ENCODE measurements around the gene DNAJC19.

The DNAJC19 gene

GRCh38 chr3:180961552-180961951, 28.0 kb downstream of the DNAJC19 start:
- TF ChIP-seq CTCF (IDR thresholded peaks at IDR 0.05; ENCODE audit: low read length), result no peak
- no peak for TF ChIP-seq EZH2 (IDR thresholded peaks at IDR 0.05; ENCODE audit: borderline replicate concordance, low read length)
- Histone ChIP-seq H3K4me1 (ENCODE audit: insufficient read depth, low read length, severe bottlenecking) (no peaks in the 10 kb centered on the region), H3K4me2 (ENCODE audit: low read length) (no peak overlapping the region), H3F3A (ENCODE audit: insufficient read depth, low read length) (no peaks in the 10 kb centered on the region), H3K9me2 (ENCODE audit: low read depth, low read length) (no peaks in the 10 kb centered on the region), H4K20me1 (ENCODE audit: insufficient read depth, low read length) (peaks cover 6% of the 10 kb centered on the region), H3K9me3 (ENCODE audit: low read length) (no peaks in the 10 kb centered on the region), H3K9ac (ENCODE audit: low read length) (no peak overlapping the region), H3K27me3 (ENCODE audit: insufficient read depth, low read length) (no peaks in the 10 kb centered on the region), H3K4me3 (ENCODE audit: low read depth, low read length, poor library complexity, severe bottlenecking) (no peak overlapping the region), H3K36me3 (ENCODE audit: insufficient read depth, low read length) (peaks cover 98% of the 10 kb centered on the region), H2AFZ (ENCODE audit: low read length) (no peak overlapping the region), H3K27ac (ENCODE audit: low read depth, low read length, poor library complexity, severe bottlenecking) (no peak overlapping the region), H3K79me2 (ENCODE audit: insufficient read depth, low read length) (no peaks in the 10 kb centered on the region)

GRCh38 chr3:180961087-180961486, 28.4 kb downstream of the DNAJC19 start:
- Histone ChIP-seq H3K9ac (ENCODE audit: low read length) (no peak overlapping the region), H3K9me2 (ENCODE audit: low read depth, low read length) (no peaks in the 10 kb centered on the region), H3K4me1 (ENCODE audit: insufficient read depth, low read length, severe bottlenecking) (no peaks in the 10 kb centered on the region), H3K36me3 (ENCODE audit: insufficient read depth, low read length) (peaks cover 98% of the 10 kb centered on the region), H4K20me1 (ENCODE audit: insufficient read depth, low read length) (peaks cover 6% of the 10 kb centered on the region), H3K4me2 (ENCODE audit: low read length) (no peak overlapping the region), H2AFZ (ENCODE audit: low read length) (no peak overlapping the region), H3K4me3 (ENCODE audit: low read depth, low read length, poor library complexity, severe bottlenecking) (no peak overlapping the region), H3K27ac (ENCODE audit: low read depth, low read length, poor library complexity, severe bottlenecking) (no peak overlapping the region), H3F3A (ENCODE audit: insufficient read depth, low read length) (no peaks in the 10 kb centered on the region), H3K9me3 (ENCODE audit: low read length) (no peaks in the 10 kb centered on the region), H3K27me3 (ENCODE audit: insufficient read depth, low read length) (no peaks in the 10 kb centered on the region), H3K79me2 (ENCODE audit: insufficient read depth, low read length) (no peaks in the 10 kb centered on the region)
- TF ChIP-seq CTCF (IDR thresholded peaks at IDR 0.05; ENCODE audit: low read length) (no peak), EZH2 (IDR thresholded peaks at IDR 0.05; ENCODE audit: borderline replicate concordance, low read length) (no peak)

- peaks cover 95% of the 10 kb centered on the region for H3K36me3 ChIP-seq (ENCODE audit: insufficient read depth, low read length)
- H3K9me2 ChIP-seq (ENCODE audit: low read depth, low read length), result no peaks in the 10 kb centered on the region
These were observed 29.8 kb downstream of the DNAJC19 start for GRCh38 chr3:180959691-180960090.

More at GRCh38 chr3:180959691-180960090, 29.8 kb downstream of the DNAJC19 start:
- Histone ChIP-seq H4K20me1 (ENCODE audit: insufficient read depth, low read length) (peaks cover 6% of the 10 kb centered on the region), H3K9ac (ENCODE audit: low read length) (no peak overlapping the region), H3K9me3 (ENCODE audit: low read length) (no peaks in the 10 kb centered on the region), H3K4me1 (ENCODE audit: insufficient read depth, low read length, severe bottlenecking) (no peaks in the 10 kb centered on the region), H3F3A (ENCODE audit: insufficient read depth, low read length) (no peaks in the 10 kb centered on the region), H3K4me2 (ENCODE audit: low read length) (no peak overlapping the region), H3K79me2 (ENCODE audit: insufficient read depth, low read length) (no peaks in the 10 kb centered on the region), H3K27me3 (ENCODE audit: insufficient read depth, low read length) (no peaks in the 10 kb centered on the region), H3K27ac (ENCODE audit: low read depth, low read length, poor library complexity, severe bottlenecking) (no peak overlapping the region), H2AFZ (ENCODE audit: low read length) (no peak overlapping the region), H3K4me3 (ENCODE audit: low read depth, low read length, poor library complexity, severe bottlenecking) (no peak overlapping the region)
- TF ChIP-seq CTCF (IDR thresholded peaks at IDR 0.05; ENCODE audit: low read length) (no peak), EZH2 (IDR thresholded peaks at IDR 0.05; ENCODE audit: borderline replicate concordance, low read length) (no peak)

Measured in OCI-LY1 (cell line).